ENCODE data around the gene VWF.
"Not testable (repeated sequence)": the region's sequence is repeated elsewhere in the genome, so short reads cannot be mapped to it uniquely, and the experiment has no call there.

DNA sequence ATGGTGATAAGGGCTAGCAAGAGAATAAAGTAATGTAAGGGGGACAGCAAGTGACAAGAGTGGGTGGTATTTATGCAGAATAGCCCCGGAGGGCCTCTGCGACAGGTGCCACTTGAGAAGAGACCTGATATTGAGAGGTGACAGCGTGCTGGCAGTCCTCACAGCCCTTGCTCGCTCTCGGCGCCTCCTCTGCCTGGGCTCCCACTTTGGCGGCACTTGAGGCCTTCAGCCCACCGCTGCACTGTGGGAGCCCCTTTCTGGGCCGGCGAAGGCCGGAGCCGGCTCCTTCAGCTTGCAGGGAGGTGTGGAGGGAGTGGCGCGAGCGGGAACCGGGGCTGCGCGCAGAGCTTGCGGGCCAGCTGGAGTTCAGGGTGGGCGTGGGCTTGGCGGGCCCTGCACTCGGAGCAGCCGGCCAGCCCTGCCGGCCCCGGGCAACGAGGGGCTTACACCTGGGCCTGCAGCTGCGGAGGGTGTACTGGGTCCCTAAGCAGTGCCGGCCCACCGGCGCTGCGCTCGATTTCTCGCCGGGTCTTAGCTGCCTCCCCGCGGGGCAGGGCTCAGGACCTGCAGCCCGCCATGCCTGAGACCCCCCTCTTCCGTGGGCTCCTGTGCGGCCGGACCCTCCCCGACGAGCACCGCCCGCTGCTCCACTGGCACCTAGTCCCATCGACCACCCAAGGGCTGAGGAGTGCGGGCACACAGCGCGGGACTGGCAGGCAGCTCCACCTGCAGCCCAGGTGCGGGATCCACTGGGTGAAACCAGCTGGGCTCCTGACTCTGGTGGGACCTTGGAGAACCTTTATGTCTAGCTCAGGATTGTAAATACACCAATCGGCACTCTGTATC is 34.9 kb upstream of the VWF start:
- not testable (repeated sequence) for TF ChIP-seq EZH2phosphoT487 (IDR thresholded peaks at IDR 0.05; ENCODE audit: unreplicated experiment); NANOG (IDR thresholded peaks at IDR 0.05; ENCODE audit: borderline replicate concordance); EZH2 (IDR thresholded peaks at IDR 0.05; ENCODE audit: low read depth, unreplicated experiment); POLR2AphosphoS5 (IDR thresholded peaks at IDR 0.05; ENCODE audit: low read depth)
- TF ChIP-seq, protein P1, sequence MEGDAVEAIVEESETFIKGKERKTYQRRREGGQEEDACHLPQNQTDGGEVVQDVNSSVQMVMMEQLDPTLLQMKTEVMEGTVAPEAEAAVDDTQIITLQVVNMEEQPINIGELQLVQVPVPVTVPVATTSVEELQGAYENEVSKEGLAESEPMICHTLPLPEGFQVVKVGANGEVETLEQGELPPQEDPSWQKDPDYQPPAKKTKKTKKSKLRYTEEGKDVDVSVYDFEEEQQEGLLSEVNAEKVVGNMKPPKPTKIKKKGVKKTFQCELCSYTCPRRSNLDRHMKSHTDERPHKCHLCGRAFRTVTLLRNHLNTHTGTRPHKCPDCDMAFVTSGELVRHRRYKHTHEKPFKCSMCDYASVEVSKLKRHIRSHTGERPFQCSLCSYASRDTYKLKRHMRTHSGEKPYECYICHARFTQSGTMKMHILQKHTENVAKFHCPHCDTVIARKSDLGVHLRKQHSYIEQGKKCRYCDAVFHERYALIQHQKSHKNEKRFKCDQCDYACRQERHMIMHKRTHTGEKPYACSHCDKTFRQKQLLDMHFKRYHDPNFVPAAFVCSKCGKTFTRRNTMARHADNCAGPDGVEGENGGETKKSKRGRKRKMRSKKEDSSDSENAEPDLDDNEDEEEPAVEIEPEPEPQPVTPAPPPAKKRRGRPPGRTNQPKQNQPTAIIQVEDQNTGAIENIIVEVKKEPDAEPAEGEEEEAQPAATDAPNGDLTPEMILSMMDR (conservative IDR thresholded peaks at IDR 0.05; ENCODE audit: low read depth in 2 of 2): not testable (repeated sequence)
- TF ChIP-seq, protein P2, sequence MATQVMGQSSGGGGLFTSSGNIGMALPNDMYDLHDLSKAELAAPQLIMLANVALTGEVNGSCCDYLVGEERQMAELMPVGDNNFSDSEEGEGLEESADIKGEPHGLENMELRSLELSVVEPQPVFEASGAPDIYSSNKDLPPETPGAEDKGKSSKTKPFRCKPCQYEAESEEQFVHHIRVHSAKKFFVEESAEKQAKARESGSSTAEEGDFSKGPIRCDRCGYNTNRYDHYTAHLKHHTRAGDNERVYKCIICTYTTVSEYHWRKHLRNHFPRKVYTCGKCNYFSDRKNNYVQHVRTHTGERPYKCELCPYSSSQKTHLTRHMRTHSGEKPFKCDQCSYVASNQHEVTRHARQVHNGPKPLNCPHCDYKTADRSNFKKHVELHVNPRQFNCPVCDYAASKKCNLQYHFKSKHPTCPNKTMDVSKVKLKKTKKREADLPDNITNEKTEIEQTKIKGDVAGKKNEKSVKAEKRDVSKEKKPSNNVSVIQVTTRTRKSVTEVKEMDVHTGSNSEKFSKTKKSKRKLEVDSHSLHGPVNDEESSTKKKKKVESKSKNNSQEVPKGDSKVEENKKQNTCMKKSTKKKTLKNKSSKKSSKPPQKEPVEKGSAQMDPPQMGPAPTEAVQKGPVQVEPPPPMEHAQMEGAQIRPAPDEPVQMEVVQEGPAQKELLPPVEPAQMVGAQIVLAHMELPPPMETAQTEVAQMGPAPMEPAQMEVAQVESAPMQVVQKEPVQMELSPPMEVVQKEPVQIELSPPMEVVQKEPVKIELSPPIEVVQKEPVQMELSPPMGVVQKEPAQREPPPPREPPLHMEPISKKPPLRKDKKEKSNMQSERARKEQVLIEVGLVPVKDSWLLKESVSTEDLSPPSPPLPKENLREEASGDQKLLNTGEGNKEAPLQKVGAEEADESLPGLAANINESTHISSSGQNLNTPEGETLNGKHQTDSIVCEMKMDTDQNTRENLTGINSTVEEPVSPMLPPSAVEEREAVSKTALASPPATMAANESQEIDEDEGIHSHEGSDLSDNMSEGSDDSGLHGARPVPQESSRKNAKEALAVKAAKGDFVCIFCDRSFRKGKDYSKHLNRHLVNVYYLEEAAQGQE (IDR thresholded peaks at IDR 0.05; ENCODE audit: unreplicated experiment): not testable (repeated sequence)
